ENCODE measurements around the gene PNCK.

DNA sequence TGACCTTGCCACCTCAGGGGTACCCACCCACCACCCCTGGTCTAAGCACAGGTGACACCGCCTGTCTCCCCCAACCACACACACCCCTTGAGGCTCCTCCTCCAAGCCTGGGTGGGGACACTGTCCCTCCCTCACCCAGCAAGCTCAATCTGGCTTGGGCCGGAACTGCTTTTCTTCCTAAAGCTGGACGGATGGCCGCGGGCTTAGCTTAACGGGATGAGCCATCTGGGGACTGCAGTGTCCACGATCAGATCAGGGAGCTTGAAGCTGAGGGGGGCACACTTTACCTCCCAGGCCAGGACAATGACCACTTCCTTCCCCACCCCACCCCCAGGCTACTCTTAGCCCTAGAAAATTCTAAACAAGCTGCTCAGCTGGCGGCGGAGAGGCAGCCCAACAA is 13.1 kb upstream of the PNCK start:
- TF ChIP-seq GATA2 (IDR thresholded peaks at IDR 0.05; ENCODE audit: low read depth, low read length) (no peak), GATA3 (IDR thresholded peaks at IDR 0.05; ENCODE audit: low read depth, low read length) (no peak)

All from SH-SY5Y (cell line).